Caco-2 (cell line): ENCODE results near the gene LRRC27. TPM values are rescaled to one million over a fixed set of nuclear protein-coding genes. Genes with fewer than 3 reads are reported as not detected.

Experiments used
- BruUV-seq: library from RNA; stranded (reverse); fragments of 400-500 nt; replicated peaks from 2 replicates; lab custom pipeline; 2021; lab: Mats Ljungman, UMichigan
- CTCF ChIA-PET: fragments of 300-600 bp; sonication (Branson Sonifier 250); formaldehyde crosslinking; loops from one replicate; lab custom pipeline; 2022; ENCODE audit warnings: antibody characterized with exemption; lab: Charles Lee
- POLR2A ChIA-PET: fragments of 300-600 bp; sonication (Branson Sonifier 250); formaldehyde crosslinking; loops from one replicate; lab custom pipeline; 2022; ENCODE audit warnings: antibody characterized with exemption; lab: Charles Lee
- DNase-seq, 2 experiments: peaks; one replicate each; pipeline versions ENCODE4 v3.0.0 to v3.0.0-alpha.2; 2020 to 2022
- H3K27me3 ChIP-seq: replicated peaks from 2 replicates; pipeline ENCODE4 v1.6.0; 2011; ENCODE audit warnings: low read length; ENCODE audit not compliant: control insufficient read depth, insufficient read depth
- H3K36me3 ChIP-seq: 2 replicates; pipeline ENCODE4 v1.5.1; 2011; ENCODE audit warnings: low read length; ENCODE audit not compliant: control insufficient read depth, insufficient read depth
- H3K4me1 ChIP-seq: fragments of 250-450 bp; sonication (Bioruptor Pico); 2 replicates; pipeline ENCODE4 v1.5.1; 2020; ENCODE audit warnings: mild to moderate bottlenecking
- H3K4me3 ChIP-seq: 2 replicates; pipeline ENCODE4 v1.5.1; 2011; ENCODE audit warnings: low read depth, mild to moderate bottlenecking, control low read depth, low read length
- H3K9me3 ChIP-seq: fragments of 250-450 bp; sonication (Bioruptor Pico); 2 replicates; pipeline ENCODE4 v1.5.1; 2020; ENCODE audit warnings: mild to moderate bottlenecking, moderate library complexity
- H3K27ac Mint-ChIP-seq: one replicate; pipeline ENCODE4 v1.8.0; 2022; ENCODE audit warnings: mixed read lengths; ENCODE audit not compliant: unreplicated experiment
- H3K27me3 Mint-ChIP-seq: one replicate; pipeline ENCODE4 v1.8.0; 2022; ENCODE audit warnings: mixed read lengths; ENCODE audit not compliant: insufficient read depth, unreplicated experiment
- H3K36me3 Mint-ChIP-seq: one replicate; pipeline ENCODE4 v1.8.0; 2022; ENCODE audit warnings: mild to moderate bottlenecking, mixed read lengths; ENCODE audit not compliant: insufficient read depth, unreplicated experiment
- H3K4me1 Mint-ChIP-seq: one replicate; pipeline ENCODE4 v1.8.0; 2022; ENCODE audit warnings: low read depth, mixed read lengths; ENCODE audit not compliant: unreplicated experiment
- H3K4me3 Mint-ChIP-seq: one replicate; pipeline ENCODE4 v1.8.0; 2022; ENCODE audit warnings: mild to moderate bottlenecking, moderate library complexity, mixed read lengths; ENCODE audit not compliant: unreplicated experiment
- H3K9me3 Mint-ChIP-seq: one replicate; pipeline ENCODE4 v1.8.0; 2022; ENCODE audit warnings: mixed read lengths; ENCODE audit not compliant: unreplicated experiment
- CTCF ChIP-seq, 2 experiments: fragments of 200-600 bp in 1 of 2; IDR thresholded peaks; 1 replicate in 1 of 2; 2 replicates in 1 of 2; pipeline versions ENCODE4 v1.5.1 to v1.8.0; 2011 to 2022; ENCODE audit warnings: antibody characterized with exemption in 1 of 2, control low read depth in 1 of 2, inconsistent platforms in 1 of 2, low read depth in 1 of 2, low read length in 1 of 2, mild to moderate bottlenecking in 1 of 2, moderate library complexity in 1 of 2; ENCODE audit not compliant: insufficient read depth in 1 of 2, severe bottlenecking in 1 of 2, unreplicated experiment in 1 of 2
- intact Hi-C: fragments of 100-400 bp; cut with micrococcal nuclease; formaldehyde crosslinking; loops from one replicate; pipeline ENCODE4 v1.10.0; 2022; ENCODE audit not compliant: unreplicated experiment
- total RNA-seq: library from RNA; stranded (reverse); gene quantifications from 2 replicates; pipeline ENCODE4 v1.2.3, GENCODE V29; 2022

Gene LRRC27
- total RNA-seq, 1 experiment from 2014 or later: 11.7 TPM

GRCh38 chr10:132362151-132362611, 30.2 kb downstream of the LRRC27 start:
- intact Hi-C loops: no loop called here
- no peaks in the 10 kb centered on the region for H3K27me3 Mint-ChIP-seq

GRCh38 chr10:132363376-132363775, 31.4 kb downstream of the LRRC27 start:
- Mint-ChIP-seq H3K4me1 (no peaks in the 10 kb centered on the region), H3K27me3 (no peaks in the 10 kb centered on the region), H3K9me3 (peaks cover 12% of the 10 kb centered on the region), H3K4me3 (no peak overlapping the region), H3K27ac (no peak overlapping the region), H3K36me3 (no peaks in the 10 kb centered on the region)
- no peak for TF ChIP-seq CTCF (IDR thresholded peaks at IDR 0.05; ENCODE audit: insufficient read depth in 1 of 2, low read depth in 1 of 2, low read length in 1 of 2, severe bottlenecking in 1 of 2, unreplicated experiment in 1 of 2)
- peak in 1 of 2 experiments; percentile 31 for DNase-seq
- Histone ChIP-seq H3K9me3 (no peaks in the 10 kb centered on the region; the same call in 1 of the 2 replicates), H3K27me3 (no peaks in the 10 kb centered on the region), H3K4me1 (no peaks in the 10 kb centered on the region), H3K36me3 (no peaks in the 10 kb centered on the region), H3K4me3 (no peak overlapping the region)
- intact Hi-C loops: no loop called here
- POLR2A ChIA-PET: no interaction called here
- no TSS peak for BruUV-seq
- CTCF ChIA-PET: no interaction called here

More at GRCh38 chr10:132362151-132362611, 30.2 kb downstream of the LRRC27 start:
- Mint-ChIP-seq H3K36me3 (no peaks in the 10 kb centered on the region), H3K27ac (no peak overlapping the region), H3K4me1 (no peaks in the 10 kb centered on the region), H3K4me3 (no peak overlapping the region), H3K9me3 (peaks cover under 1% of the 10 kb centered on the region)
- BruUV-seq: no TSS peak
- DNase-seq: no peak
- ChIA-PET POLR2A (no interaction called here), CTCF (no interaction called here)
- Histone ChIP-seq H3K4me1 (no peaks in the 10 kb centered on the region), H3K4me3 (no peak overlapping the region), H3K27me3 (no peaks in the 10 kb centered on the region), H3K9me3 (no peaks in the 10 kb centered on the region), H3K36me3 (no peaks in the 10 kb centered on the region)
- no peak for TF ChIP-seq CTCF (IDR thresholded peaks at IDR 0.05; ENCODE audit: insufficient read depth in 1 of 2, low read depth in 1 of 2, low read length in 1 of 2, severe bottlenecking in 1 of 2, unreplicated experiment in 1 of 2)

GRCh38 chr10:132363921-132364593, 32.1 kb downstream of the LRRC27 start:
- CTCF ChIA-PET: no interaction called here
- no peak for TF ChIP-seq CTCF (IDR thresholded peaks at IDR 0.05; ENCODE audit: insufficient read depth in 1 of 2, low read depth in 1 of 2, low read length in 1 of 2, severe bottlenecking in 1 of 2, unreplicated experiment in 1 of 2)
- no TSS peak for BruUV-seq
- POLR2A ChIA-PET: no interaction called here
- intact Hi-C loops: no loop called here
- Mint-ChIP-seq H3K9me3 (peaks cover 18% of the 10 kb centered on the region), H3K36me3 (no peaks in the 10 kb centered on the region), H3K4me3 (no peak overlapping the region), H3K27me3 (no peaks in the 10 kb centered on the region), H3K4me1 (no peaks in the 10 kb centered on the region), H3K27ac (no peak overlapping the region)
- H3K27me3 ChIP-seq: no peaks in the 10 kb centered on the region
- peak in 1 of 2 experiments; percentile 15 for DNase-seq
- H3K4me3 ChIP-seq: no peak overlapping the region
- no peaks in the 10 kb centered on the region for H3K36me3 ChIP-seq
- no peaks in the 10 kb centered on the region for H3K4me1 ChIP-seq
- no peaks in the 10 kb centered on the region; the same call in 1 of the 2 replicates for H3K9me3 ChIP-seq
